DOHH2 (cell line): ENCODE results near the gene ADORA1.

ENCODE experiments used
- H3F3A ChIP-seq: fragments of 200-600 bp; sonication (generic), shearing (Covaris generic); 2 replicates; pipeline ENCODE4 v1.6.0; 2016; ENCODE audit warnings: antibody characterized with exemption, mild to moderate bottlenecking; ENCODE audit not compliant: control insufficient read depth, insufficient read depth
- H3K27ac ChIP-seq: fragments of 200-600 bp; sonication (generic); 2 replicates; pipeline ENCODE4 v1.5.1; 2014; ENCODE audit warnings: low read depth, mild to moderate bottlenecking, low read length, moderate library complexity
- H3K27me3 ChIP-seq: fragments of 200-600 bp; sonication (generic); 2 replicates; pipeline ENCODE4 v1.6.1; 2014; ENCODE audit warnings: mild to moderate bottlenecking, low read length, mixed read lengths; ENCODE audit not compliant: control insufficient read depth
- H3K36me3 ChIP-seq: fragments of 200-600 bp; sonication (generic); 2 replicates; pipeline ENCODE4 v1.6.1; 2014; ENCODE audit warnings: mild to moderate bottlenecking, low read length, moderate library complexity, mixed read lengths; ENCODE audit not compliant: control insufficient read depth
- H3K4me1 ChIP-seq: fragments of 200-600 bp; sonication (generic); 2 replicates; pipeline ENCODE4 v1.6.1; 2014; ENCODE audit warnings: mild to moderate bottlenecking, low read length, mixed read lengths; ENCODE audit not compliant: control insufficient read depth
- H3K4me2 ChIP-seq: fragments of 200-600 bp; sonication (generic); 2 replicates; pipeline ENCODE4 v1.6.0; 2014; ENCODE audit warnings: mild to moderate bottlenecking, low read length, moderate library complexity
- H3K4me3 ChIP-seq: fragments of 200-600 bp; sonication (generic); 2 replicates; pipeline ENCODE4 v1.5.1; 2014; ENCODE audit warnings: mild to moderate bottlenecking, low read length, mixed read lengths
- H3K79me2 ChIP-seq: fragments of 200-600 bp; sonication (generic); 2 replicates; pipeline ENCODE4 v1.6.1; 2014; ENCODE audit warnings: mild to moderate bottlenecking, low read length, mixed read lengths; ENCODE audit not compliant: control insufficient read depth
- H3K9me2 ChIP-seq: fragments of 200-600 bp; sonication (generic); replicated peaks from 2 replicates; pipeline ENCODE4 v1.6.1; 2014; ENCODE audit warnings: mild to moderate bottlenecking, low read length, mixed read lengths; ENCODE audit not compliant: control insufficient read depth
- H3K9me3 ChIP-seq: fragments of 200-600 bp; sonication (generic); 2 replicates; pipeline ENCODE4 v1.6.1; 2014; ENCODE audit warnings: antibody characterized with exemption, low read length, mixed read lengths; ENCODE audit not compliant: control insufficient read depth, insufficient read depth
- H4K20me1 ChIP-seq: fragments of 200-600 bp; sonication (generic); 2 replicates; pipeline ENCODE4 v1.6.0; 2014; ENCODE audit warnings: low read depth, mild to moderate bottlenecking, antibody characterized with exemption, low read length, moderate library complexity; ENCODE audit not compliant: control insufficient read depth, insufficient read depth
- EZH2phosphoT487 ChIP-seq: fragments of 200-600 bp; sonication (generic); IDR thresholded peaks from 2 replicates; pipeline ENCODE4 v1.6.1; 2017; ENCODE audit warnings: borderline replicate concordance, mild to moderate bottlenecking, antibody characterized with exemption, low read length, moderate library complexity, mixed read lengths
- TF ChIP-seq, protein P1 (sequence below): fragments of 200-600 bp; sonication (generic); IDR thresholded peaks from one replicate; pipeline ENCODE4 v1.5.1; 2014; ENCODE audit warnings: antibody characterized with exemption, mild to moderate bottlenecking, low read depth, low read length; ENCODE audit not compliant: poor library complexity, severe bottlenecking

ADORA1 gene

DNA sequence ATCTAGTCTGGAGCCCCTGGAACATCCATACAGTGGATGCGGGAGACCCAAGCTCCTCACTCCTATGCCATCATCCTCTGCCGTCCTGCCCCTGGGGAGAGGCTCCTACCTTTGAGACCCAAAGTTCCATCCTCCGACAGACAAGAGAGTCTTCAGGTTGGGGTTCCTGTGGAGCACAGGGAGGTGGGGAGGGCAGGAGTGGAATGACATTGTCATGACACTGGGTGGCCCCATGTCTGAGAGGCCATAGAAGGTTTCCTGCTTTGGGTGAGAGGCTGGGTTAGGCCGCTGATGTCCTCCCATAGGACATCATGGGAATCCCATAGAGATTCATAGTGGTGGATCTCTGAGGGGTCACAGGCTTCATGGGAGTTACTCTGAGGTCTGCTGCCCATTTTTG is 56.9 kb downstream of the ADORA1 start:
- no peaks in the 10 kb centered on the region for H3F3A ChIP-seq
- H3K4me2 ChIP-seq = no peak overlapping the region
- H3K4me3 ChIP-seq = no peak overlapping the region
- no peaks in the 10 kb centered on the region for H3K9me2 ChIP-seq
- no peaks in the 10 kb centered on the region for H4K20me1 ChIP-seq
- peaks cover 18% of the 10 kb centered on the region for H3K27me3 ChIP-seq
- H3K4me1 ChIP-seq = no peaks in the 10 kb centered on the region
- TF ChIP-seq, protein P1, sequence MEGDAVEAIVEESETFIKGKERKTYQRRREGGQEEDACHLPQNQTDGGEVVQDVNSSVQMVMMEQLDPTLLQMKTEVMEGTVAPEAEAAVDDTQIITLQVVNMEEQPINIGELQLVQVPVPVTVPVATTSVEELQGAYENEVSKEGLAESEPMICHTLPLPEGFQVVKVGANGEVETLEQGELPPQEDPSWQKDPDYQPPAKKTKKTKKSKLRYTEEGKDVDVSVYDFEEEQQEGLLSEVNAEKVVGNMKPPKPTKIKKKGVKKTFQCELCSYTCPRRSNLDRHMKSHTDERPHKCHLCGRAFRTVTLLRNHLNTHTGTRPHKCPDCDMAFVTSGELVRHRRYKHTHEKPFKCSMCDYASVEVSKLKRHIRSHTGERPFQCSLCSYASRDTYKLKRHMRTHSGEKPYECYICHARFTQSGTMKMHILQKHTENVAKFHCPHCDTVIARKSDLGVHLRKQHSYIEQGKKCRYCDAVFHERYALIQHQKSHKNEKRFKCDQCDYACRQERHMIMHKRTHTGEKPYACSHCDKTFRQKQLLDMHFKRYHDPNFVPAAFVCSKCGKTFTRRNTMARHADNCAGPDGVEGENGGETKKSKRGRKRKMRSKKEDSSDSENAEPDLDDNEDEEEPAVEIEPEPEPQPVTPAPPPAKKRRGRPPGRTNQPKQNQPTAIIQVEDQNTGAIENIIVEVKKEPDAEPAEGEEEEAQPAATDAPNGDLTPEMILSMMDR = no peak
- TF ChIP-seq EZH2phosphoT487 = no peak
- no peaks in the 10 kb centered on the region for H3K9me3 ChIP-seq
- no peaks in the 10 kb centered on the region for H3K79me2 ChIP-seq
- no peaks in the 10 kb centered on the region for H3K36me3 ChIP-seq
- no peak overlapping the region for H3K27ac ChIP-seq

DNA sequence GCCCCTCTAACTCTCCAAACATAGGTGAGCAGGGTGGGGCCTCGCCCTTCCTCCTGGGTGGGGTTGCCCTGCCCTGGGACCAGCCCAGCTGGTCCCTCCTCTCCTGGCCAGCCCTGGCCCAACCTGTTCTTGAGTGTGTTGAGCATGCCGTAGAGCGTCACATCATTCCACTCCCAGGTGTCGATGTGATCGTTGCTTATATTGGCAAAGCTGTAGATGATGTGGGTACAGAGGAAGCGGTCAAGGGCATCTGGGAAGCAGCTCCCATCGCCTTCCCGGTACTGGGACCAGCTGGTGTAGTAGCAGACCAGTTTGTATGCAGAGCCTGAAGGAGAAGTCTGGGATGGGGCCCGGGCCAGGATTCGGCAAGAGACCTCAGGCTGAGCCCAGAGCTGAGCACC is 57.5 kb downstream of the ADORA1 start:
- H3K36me3 ChIP-seq = no peaks in the 10 kb centered on the region
- H3K27me3 ChIP-seq = peaks cover 20% of the 10 kb centered on the region
- H3K79me2 ChIP-seq = no peaks in the 10 kb centered on the region
- H3K4me3 ChIP-seq = no peak overlapping the region
- no peak overlapping the region for H3K27ac ChIP-seq
- no peaks in the 10 kb centered on the region for H3K9me2 ChIP-seq
- H4K20me1 ChIP-seq = no peaks in the 10 kb centered on the region
- no peaks in the 10 kb centered on the region for H3K4me1 ChIP-seq
- H3K4me2 ChIP-seq = no peak overlapping the region
- H3K9me3 ChIP-seq = no peaks in the 10 kb centered on the region
- TF ChIP-seq EZH2phosphoT487 = no peak
- TF ChIP-seq, protein P1 = no peak
- no peaks in the 10 kb centered on the region for H3F3A ChIP-seq

DNA sequence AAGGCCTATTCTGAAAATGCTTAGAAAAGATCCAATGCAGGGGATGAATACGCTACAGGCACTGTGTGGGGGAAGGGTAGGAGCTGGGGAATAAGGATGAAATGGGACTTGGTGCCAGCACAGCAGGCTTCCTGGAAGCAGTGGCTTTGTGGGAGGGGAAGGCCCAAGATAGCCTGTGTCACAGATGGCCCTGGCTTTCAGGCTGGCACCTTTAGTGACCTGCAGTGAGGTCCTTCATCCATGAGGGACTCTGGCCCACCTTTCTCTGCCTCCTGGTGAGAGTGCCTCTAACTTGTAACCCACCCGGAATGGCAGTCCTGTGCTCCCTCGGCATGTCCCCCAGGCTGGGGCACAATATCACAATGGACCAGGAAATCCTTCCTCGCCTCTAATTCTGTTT is 58.1 kb downstream of the ADORA1 start:
- no peaks in the 10 kb centered on the region for H4K20me1 ChIP-seq
- H3K4me2 ChIP-seq = no peak overlapping the region
- peaks cover 20% of the 10 kb centered on the region for H3K27me3 ChIP-seq
- no peaks in the 10 kb centered on the region for H3K79me2 ChIP-seq
- no peaks in the 10 kb centered on the region for H3K9me2 ChIP-seq
- H3K36me3 ChIP-seq = no peaks in the 10 kb centered on the region
- H3K9me3 ChIP-seq = no peaks in the 10 kb centered on the region
- H3K4me3 ChIP-seq = no peak overlapping the region
- TF ChIP-seq, protein P1 = no peak
- no peak overlapping the region for H3K27ac ChIP-seq
- H3F3A ChIP-seq = no peaks in the 10 kb centered on the region
- H3K4me1 ChIP-seq = no peaks in the 10 kb centered on the region

DNA sequence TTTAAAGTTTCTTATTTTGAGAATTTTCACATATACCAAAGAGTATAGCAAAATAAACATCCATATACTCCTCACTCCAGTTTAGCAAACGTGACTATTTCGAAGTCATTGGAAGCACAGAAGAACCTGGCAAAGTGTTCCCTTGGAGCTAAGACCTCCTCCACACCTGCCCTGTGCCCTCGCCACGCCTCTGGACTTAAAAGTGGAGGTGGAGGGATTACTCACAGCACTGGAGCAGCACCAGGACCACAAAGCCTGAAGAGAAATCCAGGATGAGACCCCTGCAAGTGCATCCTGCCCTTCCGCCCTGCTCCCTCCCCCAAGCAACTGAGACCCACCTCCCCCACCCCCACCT is 58.5 kb downstream of the ADORA1 start:
- Histone ChIP-seq H3K4me2 (no peak overlapping the region), H3K9me3 (no peaks in the 10 kb centered on the region), H3K4me3 (no peak overlapping the region), H4K20me1 (no peaks in the 10 kb centered on the region), H3K4me1 (no peaks in the 10 kb centered on the region), H3K27me3 (peaks cover 20% of the 10 kb centered on the region), H3K27ac (no peak overlapping the region), H3K9me2 (no peaks in the 10 kb centered on the region), H3F3A (no peaks in the 10 kb centered on the region), H3K79me2 (no peaks in the 10 kb centered on the region), H3K36me3 (no peaks in the 10 kb centered on the region)
- TF ChIP-seq EZH2phosphoT487 = no peak
- TF ChIP-seq, protein P1 = no peak
